Neural crest cell (in vitro differentiated cells): ENCODE measurements around the gene ARPC5. TPM values are rescaled to one million over a fixed set of nuclear protein-coding genes. Genes with fewer than 3 reads are reported as not detected.

Source experiments
- DNase-seq: peaks from one replicate; pipeline ENCODE4 v3.0.0; 2021; ENCODE audit warnings: low read depth, mixed read lengths, low spot score
- H3K27ac Mint-ChIP-seq: one replicate; pipeline ENCODE4 v1.8.0; 2021; ENCODE audit warnings: mild to moderate bottlenecking, mixed read lengths; ENCODE audit not compliant: unreplicated experiment
- H3K27me3 Mint-ChIP-seq: 2 replicates; pipeline ENCODE4 v1.8.0; 2021; ENCODE audit warnings: low read depth, mild to moderate bottlenecking, mixed read lengths
- H3K36me3 Mint-ChIP-seq: 2 replicates; pipeline ENCODE4 v1.8.0; 2021; ENCODE audit warnings: low read depth, mild to moderate bottlenecking, mixed read lengths
- H3K4me1 Mint-ChIP-seq: 2 replicates; pipeline ENCODE4 v1.8.0; 2021; ENCODE audit warnings: mixed read lengths
- H3K4me3 Mint-ChIP-seq: one replicate; pipeline ENCODE4 v1.8.0; 2021; ENCODE audit warnings: mild to moderate bottlenecking, mixed read lengths
- H3K9me3 Mint-ChIP-seq: 2 replicates; pipeline ENCODE4 v1.8.0; 2021; ENCODE audit warnings: mixed read lengths
- total RNA-seq: library from RNA; stranded (reverse); gene quantifications from 2 replicates; pipeline ENCODE4 v1.2.1, GENCODE V29; 2021
- TF ChIP-seq, protein P1 (sequence below): fragments of 200-600 bp; sonication (generic); conservative IDR thresholded peaks from 2 replicates; pipeline ENCODE4 v1.5.0; 2021; ENCODE audit warnings: antibody characterized with exemption, mild to moderate bottlenecking

ARPC5 gene
- total RNA-seq, 1 donor from 2014 or later, result 87.0 TPM

DNA sequence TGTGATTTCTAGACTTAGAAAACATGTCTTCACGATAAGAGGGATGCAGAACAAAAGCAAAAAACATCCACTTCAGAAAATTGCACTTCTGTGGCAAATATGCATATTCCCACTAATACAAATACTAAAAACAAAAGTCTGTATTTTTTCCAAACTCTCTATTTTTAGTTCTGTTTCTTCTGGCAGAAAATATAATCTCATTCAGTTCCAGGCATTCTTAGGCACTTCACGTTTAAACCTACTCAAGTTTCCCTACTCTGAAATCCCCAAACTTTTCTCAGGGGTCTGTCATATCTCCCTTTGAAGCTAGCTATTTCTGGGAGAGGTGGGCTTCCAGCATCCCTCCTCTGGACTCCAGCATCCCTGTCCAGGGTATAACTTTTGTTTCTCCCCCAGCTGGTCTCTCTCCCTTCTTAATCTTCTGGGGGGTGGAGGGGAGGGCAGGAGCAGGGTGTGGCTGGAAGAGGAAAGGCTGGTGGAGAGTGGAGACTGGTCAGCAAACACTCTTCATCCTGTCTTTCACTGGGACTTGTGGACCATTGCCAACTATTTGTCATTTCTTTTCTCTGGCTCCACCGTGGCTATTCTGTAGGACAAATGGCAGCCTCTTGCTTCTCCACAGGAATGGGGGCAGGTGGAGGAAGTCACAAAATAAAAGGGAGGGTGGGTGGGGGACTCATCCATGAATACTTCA lies 25.7 kb downstream of the ARPC5 start:
- Mint-ChIP-seq H3K27ac (no peak overlapping the region), H3K27me3 (no peaks in the 10 kb centered on the region), H3K4me3 (no peak overlapping the region), H3K9me3 (no peaks in the 10 kb centered on the region), H3K4me1 (no peaks in the 10 kb centered on the region), H3K36me3 (no peaks in the 10 kb centered on the region)
- TF ChIP-seq, protein P1, sequence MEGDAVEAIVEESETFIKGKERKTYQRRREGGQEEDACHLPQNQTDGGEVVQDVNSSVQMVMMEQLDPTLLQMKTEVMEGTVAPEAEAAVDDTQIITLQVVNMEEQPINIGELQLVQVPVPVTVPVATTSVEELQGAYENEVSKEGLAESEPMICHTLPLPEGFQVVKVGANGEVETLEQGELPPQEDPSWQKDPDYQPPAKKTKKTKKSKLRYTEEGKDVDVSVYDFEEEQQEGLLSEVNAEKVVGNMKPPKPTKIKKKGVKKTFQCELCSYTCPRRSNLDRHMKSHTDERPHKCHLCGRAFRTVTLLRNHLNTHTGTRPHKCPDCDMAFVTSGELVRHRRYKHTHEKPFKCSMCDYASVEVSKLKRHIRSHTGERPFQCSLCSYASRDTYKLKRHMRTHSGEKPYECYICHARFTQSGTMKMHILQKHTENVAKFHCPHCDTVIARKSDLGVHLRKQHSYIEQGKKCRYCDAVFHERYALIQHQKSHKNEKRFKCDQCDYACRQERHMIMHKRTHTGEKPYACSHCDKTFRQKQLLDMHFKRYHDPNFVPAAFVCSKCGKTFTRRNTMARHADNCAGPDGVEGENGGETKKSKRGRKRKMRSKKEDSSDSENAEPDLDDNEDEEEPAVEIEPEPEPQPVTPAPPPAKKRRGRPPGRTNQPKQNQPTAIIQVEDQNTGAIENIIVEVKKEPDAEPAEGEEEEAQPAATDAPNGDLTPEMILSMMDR, result no peak
- no peak for DNase-seq

DNA sequence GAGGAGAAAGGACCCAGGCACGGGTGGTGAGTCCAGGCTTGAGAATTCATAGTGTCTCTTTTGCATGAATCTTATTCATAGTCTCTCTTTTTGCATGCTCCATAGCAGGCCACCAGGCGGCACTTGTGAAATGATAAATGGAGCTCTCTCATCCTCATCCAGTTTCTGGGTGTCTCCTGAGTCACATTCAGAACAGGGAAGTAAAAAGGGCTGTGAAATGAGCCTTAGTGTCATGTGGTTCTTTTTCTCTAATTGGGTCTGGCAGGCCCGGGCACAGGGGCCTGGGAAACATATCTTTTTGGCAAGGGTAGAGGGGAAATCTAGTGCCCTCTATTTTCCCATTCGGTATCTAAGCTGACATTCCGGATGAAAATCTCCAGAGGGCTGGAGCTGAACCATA lies 26.3 kb downstream of the ARPC5 start:
- Mint-ChIP-seq H3K4me3 (no peak overlapping the region), H3K4me1 (peaks cover 4% of the 10 kb centered on the region), H3K27ac (no peak overlapping the region), H3K27me3 (no peaks in the 10 kb centered on the region), H3K36me3 (no peaks in the 10 kb centered on the region), H3K9me3 (no peaks in the 10 kb centered on the region)
- TF ChIP-seq, protein P1, result peak; percentile 55
- no peak for DNase-seq

DNA sequence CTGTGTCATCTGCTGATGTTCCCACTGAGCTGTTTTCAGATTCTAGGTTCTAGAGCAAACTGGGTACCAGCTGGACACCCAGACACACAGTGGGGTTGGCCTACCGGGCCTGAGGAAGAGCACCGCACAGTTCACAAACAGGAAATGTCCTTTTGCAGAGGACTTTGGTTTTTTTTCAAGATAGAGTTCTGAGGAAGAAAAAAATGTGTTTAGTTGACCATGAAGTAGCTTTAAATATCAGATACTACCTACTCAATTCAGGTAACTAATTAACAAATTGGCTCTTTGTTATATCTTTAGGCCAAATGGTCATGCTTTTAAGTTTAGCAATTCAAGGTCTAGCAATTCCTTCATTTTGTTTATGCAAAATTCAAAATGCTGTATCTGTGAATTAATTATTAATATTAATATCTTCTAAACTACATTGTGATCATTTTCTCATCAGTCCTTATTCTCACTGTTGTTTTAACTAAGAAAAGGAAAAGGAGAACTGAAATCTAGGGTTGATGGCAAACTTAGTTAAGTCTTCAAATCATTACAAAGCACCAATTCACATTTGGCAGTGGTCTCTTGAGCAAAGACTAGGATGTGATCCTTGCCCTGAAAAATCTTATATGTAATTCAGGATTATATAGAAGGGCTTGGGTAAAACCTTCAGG lies 28.1 kb downstream of the ARPC5 start:
- H3K9me3 Mint-ChIP-seq, result no peaks in the 10 kb centered on the region
- TF ChIP-seq, protein P1, result no peak
- H3K4me3 Mint-ChIP-seq, result no peak overlapping the region
- H3K27me3 Mint-ChIP-seq, result no peaks in the 10 kb centered on the region
- DNase-seq, result no peak
- no peak overlapping the region for H3K27ac Mint-ChIP-seq
- H3K36me3 Mint-ChIP-seq, result no peaks in the 10 kb centered on the region
- H3K4me1 Mint-ChIP-seq, result peaks cover 11% of the 10 kb centered on the region

DNA sequence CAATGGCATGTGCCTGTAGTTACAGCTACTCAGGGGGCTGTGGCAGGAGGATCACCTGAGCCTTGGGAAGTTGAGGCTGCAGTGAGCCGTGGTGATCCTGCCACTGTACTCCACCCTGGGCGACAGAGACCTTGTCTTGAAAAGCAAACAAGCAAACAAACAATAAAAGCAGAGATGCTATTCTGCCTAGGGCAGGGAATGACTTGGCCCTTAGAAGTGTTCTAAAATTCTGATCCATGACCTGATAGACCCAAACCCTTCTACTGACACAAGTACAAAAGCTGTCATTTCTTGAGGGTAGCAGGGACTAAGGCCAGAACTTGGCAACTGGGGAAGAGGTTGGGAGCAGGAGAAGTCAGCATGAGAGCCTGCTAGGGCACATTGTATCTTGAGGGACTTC lies 29.7 kb downstream of the ARPC5 start:
- DNase-seq, result no peak
- H3K9me3 Mint-ChIP-seq, result no peaks in the 10 kb centered on the region
- TF ChIP-seq, protein P1, result no peak
- H3K27ac Mint-ChIP-seq, result no peak overlapping the region
- H3K27me3 Mint-ChIP-seq, result no peaks in the 10 kb centered on the region
- peaks cover 11% of the 10 kb centered on the region for H3K4me1 Mint-ChIP-seq
- H3K4me3 Mint-ChIP-seq, result no peak overlapping the region
- H3K36me3 Mint-ChIP-seq, result no peaks in the 10 kb centered on the region

DNA sequence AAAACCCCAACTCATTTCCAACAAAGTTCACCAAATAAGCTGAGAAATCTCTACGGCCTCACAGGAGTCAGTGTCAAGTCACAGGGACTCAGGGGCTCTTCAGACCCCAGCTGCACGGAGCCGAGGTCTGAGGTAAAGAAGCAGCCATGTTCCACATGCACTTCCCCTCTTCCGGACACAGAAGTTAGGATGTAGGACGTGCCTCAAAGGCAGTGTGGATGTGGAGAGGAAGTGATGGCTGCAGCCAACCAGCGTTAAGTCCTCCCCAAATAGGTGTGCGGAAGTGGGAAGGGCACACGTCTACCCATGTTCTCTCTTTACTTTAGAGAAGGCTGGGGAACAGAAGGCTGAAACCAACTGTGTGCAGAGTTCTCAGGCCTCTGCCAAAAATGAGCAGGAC lies 30.8 kb downstream of the ARPC5 start:
- H3K27ac Mint-ChIP-seq, result no peak overlapping the region
- no peak overlapping the region for H3K4me3 Mint-ChIP-seq
- peaks cover 11% of the 10 kb centered on the region for H3K4me1 Mint-ChIP-seq
- TF ChIP-seq, protein P1, result no peak
- H3K27me3 Mint-ChIP-seq, result no peaks in the 10 kb centered on the region
- no peaks in the 10 kb centered on the region for H3K36me3 Mint-ChIP-seq
- no peak for DNase-seq
- H3K9me3 Mint-ChIP-seq, result no peaks in the 10 kb centered on the region
